ENCODE data around the gene ZNF487.
"Not testable (repeated sequence)": the region's sequence is repeated elsewhere in the genome, so short reads cannot be mapped to it uniquely, and the experiment has no call there.

The ZNF487 gene

GRCh38 chr10:43404704-43405084, 32.2 kb upstream of the ZNF487 start:
- no peak for DNase-seq (ENCODE audit: low read depth)

- DNase-seq (ENCODE audit: low read depth), result no peak
These were observed 29.7 kb upstream of the ZNF487 start for GRCh38 chr10:43407148-43407575.

- peak; percentile 50 for DNase-seq (ENCODE audit: low read depth)
These were observed 29.2 kb upstream of the ZNF487 start for GRCh38 chr10:43407576-43408330.

- no peak for DNase-seq (ENCODE audit: low read depth)
These were observed 28.6 kb upstream of the ZNF487 start for GRCh38 chr10:43408331-43408709.

GRCh38 chr10:43408710-43409384, 28.1 kb upstream of the ZNF487 start, which contains the start of gene HNRNPF:
Gene HNRNPF, minus strand, starts transcription at chr10:43409186. Its CDS starts 21,302 bp downstream, at chr10:43387884.
- peak; percentile 72 for DNase-seq (ENCODE audit: low read depth)

DNA sequence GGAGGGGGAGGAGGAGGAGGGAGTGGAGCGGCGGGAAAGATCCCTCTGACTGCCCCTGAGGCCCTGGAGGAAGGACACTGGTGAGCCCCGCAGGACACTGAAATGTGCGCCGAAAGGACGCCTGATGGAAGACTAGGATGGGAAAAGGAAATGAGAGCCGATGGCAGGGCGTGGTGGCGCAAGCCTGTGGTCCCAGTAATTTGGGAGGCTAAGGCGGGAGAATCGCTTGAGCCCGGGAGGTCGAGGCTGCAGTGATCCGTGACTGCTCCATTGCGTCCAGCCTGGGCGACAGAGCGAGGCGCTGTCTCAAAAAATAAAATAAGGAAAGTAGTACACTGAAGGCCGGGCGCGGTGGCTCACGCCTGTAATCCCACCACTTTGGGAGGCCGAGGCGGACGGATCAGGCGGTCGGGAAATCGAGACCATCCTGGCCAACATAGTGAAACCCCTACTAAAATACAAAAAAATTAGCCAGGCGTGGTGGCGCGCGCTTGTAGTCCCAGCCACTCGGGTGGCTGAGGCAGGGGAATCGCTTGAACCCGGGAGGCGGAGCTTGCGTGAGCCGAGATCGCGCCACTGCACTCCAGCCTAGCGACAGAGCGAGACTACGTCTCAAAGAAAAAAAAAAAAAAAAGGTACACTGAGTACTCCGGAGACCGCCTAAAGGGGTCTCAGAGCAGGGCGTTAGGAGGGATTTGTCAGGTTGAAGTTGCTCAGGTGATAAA, 27.4 kb upstream of the ZNF487 start:
- DNase-seq (ENCODE audit: low read depth), result no peak

DNA sequence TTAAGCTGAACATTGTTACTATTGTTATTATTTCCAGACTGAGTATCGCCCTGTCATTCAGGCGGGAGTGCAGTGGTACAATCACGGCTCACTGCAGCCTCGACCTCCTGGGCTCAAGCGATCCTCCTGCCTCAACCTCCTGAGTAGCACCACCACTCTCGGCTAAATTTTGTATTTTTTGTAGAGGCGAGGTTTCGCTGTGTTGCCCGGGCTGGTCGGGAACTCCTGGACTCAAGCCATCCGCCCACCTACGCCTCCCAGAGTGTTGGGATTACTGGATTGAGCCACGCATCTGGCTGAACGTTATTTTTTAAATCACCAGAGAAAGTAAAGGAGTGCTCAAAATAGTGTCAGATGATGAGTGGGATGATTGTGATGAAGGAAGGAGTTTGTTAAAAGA, 26.6 kb upstream of the ZNF487 start:
- DNase-seq (ENCODE audit: low read depth), result no peak

DNA sequence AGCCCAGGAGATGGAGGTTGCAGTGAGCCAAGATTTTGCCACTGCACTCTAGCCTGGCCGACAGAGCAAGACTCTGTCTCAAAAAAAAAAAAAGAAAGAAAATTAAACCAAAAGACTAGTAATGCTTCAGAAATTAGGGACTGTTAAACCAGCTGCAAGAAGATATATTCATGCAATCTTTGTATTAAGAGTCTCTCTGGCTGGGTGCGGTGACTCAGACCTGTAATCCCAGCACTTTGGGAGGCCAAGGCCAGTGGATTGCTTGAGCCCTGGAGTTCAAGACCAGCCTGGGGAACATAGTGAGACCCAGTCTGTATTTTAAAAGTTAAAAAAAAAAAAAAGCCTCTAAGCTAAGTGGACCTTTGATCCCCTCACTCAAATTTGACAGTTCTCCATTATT, 25.4 kb upstream of the ZNF487 start:
- no peak for DNase-seq (ENCODE audit: low read depth)

DNA sequence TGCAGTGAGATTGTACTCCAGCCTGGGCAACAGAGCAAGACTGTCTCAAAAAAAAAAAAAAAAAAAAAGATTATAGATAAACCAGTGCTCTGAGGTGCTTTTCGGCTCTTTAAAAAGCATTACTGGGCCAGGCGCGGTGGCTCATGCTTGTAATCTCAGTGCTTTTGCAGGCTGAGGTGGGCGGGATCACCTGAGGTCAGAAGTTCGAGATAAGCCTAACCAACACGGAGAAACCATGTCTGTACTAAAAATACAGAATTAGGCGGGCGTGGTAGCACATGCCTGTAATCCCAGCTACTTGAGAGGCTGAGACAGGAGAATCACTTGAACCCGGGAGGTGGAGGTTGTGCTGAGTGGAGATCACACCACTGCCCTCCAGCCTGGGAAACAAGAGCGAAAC, 21.4 kb upstream of the ZNF487 start:
- DNase-seq (ENCODE audit: low read depth), result no peak

GRCh38 chr10:43417950-43418768, 18.8 kb upstream of the ZNF487 start:
- no peak for DNase-seq (ENCODE audit: low read depth)

- DNase-seq (ENCODE audit: low read depth), result no peak
These were observed 16.9 kb upstream of the ZNF487 start for GRCh38 chr10:43419997-43420368.

GRCh38 chr10:43420369-43421200, 16.3 kb upstream of the ZNF487 start:
- DNase-seq (ENCODE audit: low read depth), result peak; percentile 24

DNA sequence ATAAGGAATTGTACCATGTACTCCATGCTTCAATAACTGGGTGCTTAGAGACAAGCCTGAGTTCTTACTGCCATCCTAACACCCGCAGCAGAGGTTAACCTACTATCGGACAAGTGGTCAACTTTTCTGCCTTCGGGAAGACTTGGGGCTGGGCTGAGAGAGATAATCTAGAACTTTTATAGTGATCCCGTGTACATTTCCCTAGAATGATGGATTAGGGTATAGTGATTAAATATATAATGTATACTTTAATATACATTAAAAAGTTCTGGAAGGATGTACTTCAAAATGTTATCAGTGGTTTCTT, 15.8 kb upstream of the ZNF487 start:
- no peak for DNase-seq (ENCODE audit: low read depth)

GRCh38 chr10:43421519-43421918, 15.4 kb upstream of the ZNF487 start:
- no peak for DNase-seq (ENCODE audit: low read depth)

DNA sequence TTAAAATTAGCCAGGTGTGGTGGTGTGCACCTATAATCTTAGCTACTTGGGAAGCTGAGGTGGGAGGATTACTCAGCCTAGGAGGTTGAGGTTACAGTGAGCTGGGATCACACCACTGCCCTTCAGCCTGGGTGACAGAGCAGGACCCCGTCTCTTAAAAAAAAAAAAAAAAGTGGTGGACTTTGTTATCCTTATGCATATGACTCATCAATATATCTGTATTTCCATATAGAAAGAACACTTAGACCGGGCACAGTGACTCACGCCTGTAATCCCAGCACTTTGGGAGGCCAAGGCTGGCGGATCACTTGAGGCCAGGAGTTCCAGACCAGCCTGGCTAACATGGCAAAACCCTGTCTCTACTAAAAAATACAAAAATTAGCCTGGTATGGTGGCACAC, 15.0 kb upstream of the ZNF487 start:
- DNase-seq (ENCODE audit: low read depth), result not testable (repeated sequence)

DNA sequence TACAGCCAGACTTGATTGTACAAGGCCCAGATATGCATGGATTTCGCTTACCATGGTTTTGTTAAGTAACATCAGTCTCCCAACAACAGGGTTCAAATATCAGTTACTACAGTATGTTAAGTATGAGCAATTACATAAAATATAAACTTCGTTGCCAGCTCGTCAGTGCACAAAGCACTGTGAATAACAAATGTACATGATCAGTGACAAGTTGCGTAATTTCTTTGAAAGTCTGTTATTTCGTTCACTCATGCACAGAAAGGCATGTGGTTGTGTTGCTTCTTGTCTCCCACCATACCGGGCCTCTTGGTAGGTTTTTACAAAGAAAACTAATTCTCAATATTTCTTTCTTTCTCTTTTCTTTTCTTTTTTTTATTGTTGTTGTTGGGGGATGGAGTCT, 12.5 kb upstream of the ZNF487 start:
- DNase-seq (ENCODE audit: low read depth), result no peak

DNA sequence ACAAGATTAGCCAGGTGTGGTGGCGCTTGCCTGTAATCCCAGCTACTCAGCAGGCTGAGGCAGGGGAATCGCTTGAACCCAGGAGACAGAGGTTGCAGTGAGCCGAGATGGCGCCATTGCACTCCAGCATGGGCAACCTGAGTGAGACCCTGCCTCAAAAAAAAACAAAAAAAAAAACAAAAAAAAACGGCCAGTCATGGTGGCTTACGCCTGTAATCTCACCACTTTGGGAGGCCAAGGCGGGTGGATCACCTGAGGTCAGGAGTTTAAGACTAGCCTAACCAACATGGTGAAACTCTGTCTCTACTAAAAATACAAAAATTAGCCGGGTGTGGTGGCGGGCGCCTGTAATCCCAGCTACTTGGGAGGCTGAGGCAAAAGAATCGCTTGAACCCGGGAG, 10.4 kb upstream of the ZNF487 start:
- DNase-seq (ENCODE audit: low read depth), result not testable (repeated sequence)

DNA sequence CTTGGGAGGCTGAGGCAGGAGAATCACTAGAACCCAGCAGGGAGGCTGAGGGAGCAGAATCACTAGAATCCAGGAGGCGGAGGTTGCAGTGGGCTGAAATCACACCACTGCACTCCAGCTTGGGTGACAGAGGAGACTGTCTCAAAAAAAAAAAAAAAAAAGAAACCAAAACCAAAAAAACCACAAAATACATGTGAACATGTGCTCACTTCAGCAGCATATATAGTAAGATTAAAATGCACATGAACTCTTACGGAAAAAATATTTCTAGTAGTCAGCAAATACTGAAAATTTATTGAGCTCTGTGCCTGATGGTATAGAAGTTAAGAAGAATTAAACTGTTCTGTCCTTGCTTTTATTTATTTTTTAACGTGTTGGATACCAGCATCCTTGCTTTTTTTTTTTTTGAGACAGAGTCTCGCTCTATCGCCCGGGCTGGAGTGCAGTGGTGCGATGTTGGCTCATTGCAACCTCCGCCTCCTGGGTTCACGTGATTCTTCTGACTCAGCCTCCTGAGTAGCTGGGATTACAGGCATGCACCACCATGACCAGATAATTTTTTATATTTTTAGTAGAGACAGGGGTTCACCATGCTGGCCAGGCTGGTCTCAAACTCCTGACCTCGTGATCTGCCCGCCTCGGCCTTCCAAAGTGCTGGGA, 9.6 kb upstream of the ZNF487 start:
- no peak for DNase-seq (ENCODE audit: low read depth)

DNA sequence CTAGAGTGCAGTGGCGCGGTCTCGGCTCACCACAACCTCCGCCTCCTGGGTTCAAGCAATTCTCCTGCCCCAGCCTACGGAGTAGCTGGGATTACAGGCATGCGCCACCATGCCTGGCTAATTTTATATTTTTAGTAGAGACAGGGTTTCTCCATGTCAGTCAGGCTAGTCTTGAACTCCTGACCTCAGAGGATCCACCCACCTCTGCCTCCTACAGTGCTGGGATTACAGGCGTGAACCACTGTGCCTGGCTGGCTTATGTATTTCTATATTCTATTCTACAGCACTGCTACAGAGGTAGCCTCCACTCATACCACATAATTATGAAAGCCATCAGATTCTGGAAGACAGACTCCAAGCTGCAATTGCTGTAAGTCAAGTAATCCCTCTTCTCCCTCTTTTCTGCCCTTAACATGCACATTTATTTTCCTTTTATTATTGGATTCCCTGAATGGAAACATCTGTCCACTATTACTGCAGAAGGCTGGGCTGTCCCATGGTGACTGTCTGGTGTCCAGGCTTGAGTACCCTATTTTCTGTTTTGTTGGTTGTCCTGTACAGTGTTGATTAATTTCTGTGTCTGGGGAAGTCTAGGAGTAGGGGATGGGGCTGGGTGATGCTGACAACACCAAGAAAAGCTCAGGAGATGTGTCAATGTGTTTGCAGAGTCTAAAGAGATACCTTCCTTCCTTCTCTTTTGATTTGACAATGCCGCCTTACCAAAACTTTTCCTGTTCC, 5.8 kb upstream of the ZNF487 start:
- no peak for DNase-seq (ENCODE audit: low read depth)

All from non-pigmented ciliary epithelial cell (primary cell).